Endothelial cell of umbilical vein (primary cell): ENCODE measurements around the gene TMEM234.

ENCODE experiments used
- EZH2 ChIP-seq: IDR thresholded peaks from 2 replicates; pipeline ENCODE4 v1.6.1; 2012; ENCODE audit warnings: borderline replicate concordance, low read depth, mild to moderate bottlenecking, moderate library complexity, low read length, inconsistent platforms; ENCODE audit not compliant: severe bottlenecking
- JUN ChIP-seq: IDR thresholded peaks from 2 replicates; pipeline ENCODE4 v1.6.1; 2011; ENCODE audit warnings: borderline replicate concordance, low read depth; ENCODE audit not compliant: insufficient read length, insufficient read depth
- POLR2A ChIP-seq: IDR thresholded peaks from 2 replicates; pipeline ENCODE4 v1.6.1; 2012; ENCODE audit warnings: low read depth, mild to moderate bottlenecking, control low read depth, low read length
- POLR2AphosphoS5 ChIP-seq: IDR thresholded peaks from 2 replicates; pipeline ENCODE4 v1.6.1; 2012; ENCODE audit warnings: low read depth, mild to moderate bottlenecking, control low read depth, low read length, moderate library complexity; ENCODE audit not compliant: insufficient read depth
- TF ChIP-seq, protein P1 (sequence below), 2 donors: IDR thresholded peaks; 1 replicate in 1 of 2; 2 replicates in 1 of 2; pipeline ENCODE4 v1.5.1; 2011; ENCODE audit warnings: low read length in 2 of 2, mild to moderate bottlenecking in 2 of 2, moderate library complexity in 2 of 2, control low read depth in 1 of 2, inconsistent platforms in 1 of 2, low read depth in 1 of 2; ENCODE audit not compliant: insufficient read depth in 1 of 2; ENCODE audit errors: extremely low read depth in 1 of 2

- no peak for TF ChIP-seq POLR2AphosphoS5
- TF ChIP-seq JUN = no peak
- TF ChIP-seq, protein P1, sequence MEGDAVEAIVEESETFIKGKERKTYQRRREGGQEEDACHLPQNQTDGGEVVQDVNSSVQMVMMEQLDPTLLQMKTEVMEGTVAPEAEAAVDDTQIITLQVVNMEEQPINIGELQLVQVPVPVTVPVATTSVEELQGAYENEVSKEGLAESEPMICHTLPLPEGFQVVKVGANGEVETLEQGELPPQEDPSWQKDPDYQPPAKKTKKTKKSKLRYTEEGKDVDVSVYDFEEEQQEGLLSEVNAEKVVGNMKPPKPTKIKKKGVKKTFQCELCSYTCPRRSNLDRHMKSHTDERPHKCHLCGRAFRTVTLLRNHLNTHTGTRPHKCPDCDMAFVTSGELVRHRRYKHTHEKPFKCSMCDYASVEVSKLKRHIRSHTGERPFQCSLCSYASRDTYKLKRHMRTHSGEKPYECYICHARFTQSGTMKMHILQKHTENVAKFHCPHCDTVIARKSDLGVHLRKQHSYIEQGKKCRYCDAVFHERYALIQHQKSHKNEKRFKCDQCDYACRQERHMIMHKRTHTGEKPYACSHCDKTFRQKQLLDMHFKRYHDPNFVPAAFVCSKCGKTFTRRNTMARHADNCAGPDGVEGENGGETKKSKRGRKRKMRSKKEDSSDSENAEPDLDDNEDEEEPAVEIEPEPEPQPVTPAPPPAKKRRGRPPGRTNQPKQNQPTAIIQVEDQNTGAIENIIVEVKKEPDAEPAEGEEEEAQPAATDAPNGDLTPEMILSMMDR (IDR thresholded peaks at IDR 0.05; ENCODE audit: extremely low read depth in 1 of 2, insufficient read depth in 1 of 2, low read depth in 1 of 2, low read length in 2 of 2) = no peak
- no peak for TF ChIP-seq EZH2
- no peak for TF ChIP-seq POLR2A
Measured at GRCh38 chr1:32197837-32198236, 24.3 kb downstream of the TMEM234 start.
